ENCODE results near the gene SLC25A30.

DNA sequence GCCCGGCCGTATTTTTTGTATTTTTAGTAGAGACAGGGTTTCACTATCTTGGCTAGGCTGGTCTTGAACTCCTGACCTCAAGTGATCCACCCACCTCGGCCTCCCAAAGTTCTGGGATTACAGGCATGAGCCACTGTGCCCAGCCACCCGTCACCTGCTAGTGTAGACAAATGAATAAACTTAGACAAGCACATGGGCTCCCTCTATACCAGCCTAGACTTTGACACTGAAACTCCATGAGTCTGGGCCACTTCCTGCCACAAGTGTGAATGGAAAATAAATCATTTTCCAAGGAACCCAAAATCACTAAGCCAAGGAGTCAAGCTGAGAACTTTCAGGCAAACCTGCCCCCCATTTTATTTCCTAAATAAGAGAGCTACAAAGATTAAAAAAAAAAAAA lies 50.2 kb downstream of the SLC25A30 start:
- no peak for TF ChIP-seq CTCF (IDR thresholded peaks at IDR 0.05)
- TF ChIP-seq EZH2 (IDR thresholded peaks at IDR 0.05; ENCODE audit: borderline replicate concordance, insufficient read depth, low read depth, low read length, poor library complexity, severe bottlenecking): no peak

Measured in B cell (primary cell).